Measurements from ENCODE around the gene BNIP5.
"Not testable (repeated sequence)": the region's sequence is repeated elsewhere in the genome, so short reads cannot be mapped to it uniquely, and the experiment has no call there.

The BNIP5 gene

DNA sequence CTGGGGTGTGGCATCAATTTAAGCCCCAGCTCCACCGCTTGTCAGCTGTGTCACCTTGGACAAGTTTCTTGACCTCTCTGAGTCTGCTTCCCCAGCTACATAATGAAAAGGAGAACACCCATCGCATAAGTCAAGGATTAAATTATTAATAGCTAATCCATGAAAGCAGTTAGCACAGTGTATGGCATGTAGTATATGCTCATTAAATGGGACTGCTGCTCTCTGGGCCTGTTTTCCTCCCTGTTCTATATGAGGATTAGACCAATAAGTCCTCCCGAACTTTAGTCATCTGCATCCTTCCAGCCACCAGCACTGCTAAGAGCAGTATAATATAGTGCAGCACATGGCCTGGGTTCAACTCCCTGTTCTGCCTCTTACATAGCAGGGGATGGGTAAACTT is 31.1 kb upstream of the BNIP5 start:
- no peak for DNase-seq (ENCODE audit: low read depth in 1 of 2, low spot score in 1 of 2)

DNA sequence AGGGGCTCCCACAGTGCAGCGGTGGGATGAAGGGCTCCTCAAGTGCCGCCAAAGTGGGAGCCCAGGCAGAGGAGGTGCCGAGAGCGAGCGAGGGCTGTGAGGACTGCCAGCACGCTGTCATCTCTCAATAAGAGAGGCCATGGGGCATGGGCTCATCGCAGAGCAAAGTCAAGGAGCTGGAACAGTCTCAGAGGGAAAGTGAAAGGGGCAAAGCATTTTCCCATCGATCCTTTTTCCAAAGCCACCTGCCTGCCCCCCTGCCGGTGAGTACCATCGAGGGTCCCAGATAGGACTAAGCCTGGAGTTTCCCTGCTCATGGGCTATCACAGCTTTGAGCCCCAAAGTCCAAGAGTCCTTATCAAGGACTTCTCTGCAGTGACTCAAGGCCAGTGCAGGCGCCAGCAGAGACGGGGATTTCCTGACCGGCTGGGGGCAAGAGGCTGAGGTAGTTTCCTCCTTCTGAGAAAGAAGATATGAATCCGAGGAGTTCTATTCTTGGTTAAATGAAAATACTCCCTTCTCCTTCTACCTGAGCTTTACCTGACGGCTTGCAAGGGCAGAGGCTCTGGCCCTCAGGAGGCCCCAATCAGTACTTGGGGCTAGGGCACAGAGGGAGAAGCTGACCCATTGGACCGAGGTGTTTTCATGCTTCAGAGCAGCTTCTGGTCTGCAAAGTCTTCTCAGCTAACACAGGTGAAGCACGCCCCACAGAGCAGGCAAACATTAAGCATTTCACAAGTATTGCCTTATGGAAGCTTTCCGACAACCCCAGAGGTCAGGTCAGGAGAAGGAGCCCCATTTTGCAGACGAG is 28.2 kb upstream of the BNIP5 start:
- DNase-seq (ENCODE audit: low read depth in 1 of 2, low spot score in 1 of 2), result no peak

GRCh38 chr6:36364061-36364635 is 27.5 kb upstream of the BNIP5 start:
- not testable (repeated sequence) for DNase-seq (ENCODE audit: low read depth in 1 of 2, low spot score in 1 of 2)

GRCh38 chr6:36363371-36363752 is 26.7 kb upstream of the BNIP5 start:
- DNase-seq (ENCODE audit: low read depth in 1 of 2, low spot score in 1 of 2), result not testable (repeated sequence)

DNA sequence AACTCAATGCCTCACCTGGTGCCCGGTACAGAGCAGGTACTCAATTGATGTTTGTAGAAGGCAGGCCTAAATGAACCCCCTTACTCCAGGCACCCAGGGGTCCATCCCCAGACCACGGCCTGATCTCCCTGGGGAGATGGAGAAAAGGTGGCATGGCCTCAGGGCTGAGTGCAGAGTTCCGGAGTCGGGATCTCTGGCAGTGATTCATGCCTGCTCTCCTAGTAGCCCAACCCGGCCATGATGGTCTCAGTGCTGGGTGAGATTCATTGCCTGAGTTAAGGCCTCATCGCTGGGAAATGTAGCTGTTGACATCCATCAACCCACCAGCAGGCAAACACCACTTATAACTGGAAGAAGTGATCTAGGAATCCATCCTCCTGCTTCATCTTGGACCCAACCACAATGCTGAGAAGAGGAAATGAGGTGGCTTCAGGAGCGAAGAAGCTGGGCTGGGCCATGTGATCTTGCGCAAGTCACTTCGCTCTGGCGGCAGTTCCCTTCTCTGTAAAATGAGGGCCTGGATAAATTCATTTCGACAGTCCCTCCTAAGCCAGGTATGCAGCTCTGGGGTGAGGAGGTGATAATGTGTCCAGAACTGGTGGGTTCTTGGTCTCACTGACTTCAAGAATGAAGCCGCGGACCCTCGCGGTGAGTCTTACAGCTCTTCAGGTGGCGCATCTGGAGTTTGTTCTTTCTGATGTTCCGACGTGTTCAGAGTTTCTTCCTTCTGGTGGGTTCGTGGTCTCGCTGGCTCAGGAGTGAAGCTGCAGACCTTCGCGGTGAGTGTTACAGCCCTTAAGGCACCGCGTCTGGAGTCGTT is 26.1 kb upstream of the BNIP5 start:
- no peak for DNase-seq (ENCODE audit: low read depth in 1 of 2, low spot score in 1 of 2)

DNA sequence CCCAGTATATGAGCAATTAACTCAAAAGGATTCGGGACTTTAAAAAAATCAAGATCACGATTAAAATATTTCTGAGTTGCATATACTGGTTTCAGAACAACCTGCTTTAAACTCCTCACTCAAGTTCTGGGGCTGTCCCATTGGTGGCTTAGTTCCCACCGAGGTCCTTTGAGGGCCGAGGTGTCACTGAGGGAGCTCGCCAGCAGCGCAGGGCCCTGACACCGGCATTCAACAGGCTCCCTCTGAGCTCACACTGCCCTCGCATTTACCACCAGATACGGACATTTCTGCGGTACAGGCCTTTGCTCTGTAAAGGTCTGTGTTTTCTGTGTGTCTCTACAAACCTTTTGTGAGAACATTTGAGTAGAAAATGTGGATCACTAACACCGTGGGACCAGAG is 24.4 kb upstream of the BNIP5 start:
- no peak for DNase-seq (ENCODE audit: low read depth in 1 of 2, low spot score in 1 of 2)

DNA sequence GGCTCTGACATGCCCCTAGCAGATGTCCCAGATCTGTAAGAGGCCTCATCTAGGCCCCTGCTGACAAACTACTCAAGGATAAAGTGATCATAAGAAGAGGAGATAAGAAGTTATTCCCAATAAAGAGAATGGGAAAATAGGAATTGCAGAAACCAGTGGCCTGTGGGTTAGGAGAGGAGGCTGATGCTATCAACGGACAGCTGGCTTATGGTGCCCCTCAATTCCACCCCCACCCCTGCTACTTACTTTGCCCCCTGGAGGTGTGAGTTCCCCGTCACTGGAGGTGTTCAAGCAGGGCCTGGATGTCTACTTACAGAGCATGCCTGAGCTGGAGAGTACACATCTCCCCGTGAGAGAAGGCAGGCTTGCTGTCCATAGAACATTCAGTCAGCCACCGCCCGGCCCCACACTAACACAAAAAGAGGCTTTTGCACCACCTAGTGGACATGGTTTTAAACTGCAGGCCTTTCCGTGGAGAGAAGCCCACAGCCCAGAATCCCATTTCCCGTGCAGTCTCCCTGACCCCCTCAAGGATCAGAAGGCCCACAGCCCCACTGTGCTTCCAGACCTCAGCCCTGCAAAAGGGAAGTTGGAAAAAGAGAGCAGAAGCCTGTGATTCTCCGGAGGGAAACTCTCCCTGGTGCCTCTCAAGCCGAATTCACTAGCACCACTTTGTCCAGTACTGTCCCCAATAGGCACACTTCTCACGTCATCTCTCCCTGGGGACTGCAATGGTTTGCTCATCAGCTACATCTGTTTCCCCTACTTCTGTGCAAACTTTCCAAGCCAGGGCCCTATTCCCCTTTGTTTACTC is 23.8 kb upstream of the BNIP5 start:
- DNase-seq (ENCODE audit: low read depth in 1 of 2, low spot score in 1 of 2), result peak; percentile 28 to 67

GRCh38 chr6:36358226-36358915 is 21.7 kb upstream of the BNIP5 start:
- no peak for DNase-seq (ENCODE audit: low read depth in 1 of 2, low spot score in 1 of 2)

GRCh38 chr6:36357872-36358225 is 21.2 kb upstream of the BNIP5 start:
- DNase-seq (ENCODE audit: low read depth in 1 of 2, low spot score in 1 of 2), result no peak

- DNase-seq (ENCODE audit: low read depth in 1 of 2, low spot score in 1 of 2), result no peak
These were observed 19.1 kb upstream of the BNIP5 start for GRCh38 chr6:36355819-36356218.

- no peak for DNase-seq (ENCODE audit: low read depth in 1 of 2, low spot score in 1 of 2)
These were observed 16.8 kb upstream of the BNIP5 start for GRCh38 chr6:36353411-36353915.

- DNase-seq (ENCODE audit: low read depth in 1 of 2, low spot score in 1 of 2), result no peak
These were observed 15.9 kb upstream of the BNIP5 start for GRCh38 chr6:36352477-36353157.

GRCh38 chr6:36350681-36351571 is 14.2 kb upstream of the BNIP5 start:
- no peak for DNase-seq (ENCODE audit: low read depth in 1 of 2, low spot score in 1 of 2)

- no peak for DNase-seq (ENCODE audit: low read depth in 1 of 2, low spot score in 1 of 2)
These were observed 13.4 kb upstream of the BNIP5 start for GRCh38 chr6:36350082-36350481.

GRCh38 chr6:36349240-36349639 is 12.6 kb upstream of the BNIP5 start:
- no peak for DNase-seq (ENCODE audit: low read depth in 1 of 2, low spot score in 1 of 2)

GRCh38 chr6:36347621-36348020 is 10.9 kb upstream of the BNIP5 start:
- DNase-seq (ENCODE audit: low read depth in 1 of 2, low spot score in 1 of 2), result no peak

GRCh38 chr6:36346486-36347273 is 10.0 kb upstream of the BNIP5 start:
- DNase-seq (ENCODE audit: low read depth in 1 of 2, low spot score in 1 of 2), result no peak
